HG03571 (cell line): ENCODE measurements around the gene NBEAL2.

Experiments
- ATAC-seq: cut with Tn5 transposase; IDR thresholded peaks from one replicate; pipeline ENCODE4 v1.9.1; 2021; ENCODE audit not compliant: unreplicated experiment

NBEAL2 gene

DNA sequence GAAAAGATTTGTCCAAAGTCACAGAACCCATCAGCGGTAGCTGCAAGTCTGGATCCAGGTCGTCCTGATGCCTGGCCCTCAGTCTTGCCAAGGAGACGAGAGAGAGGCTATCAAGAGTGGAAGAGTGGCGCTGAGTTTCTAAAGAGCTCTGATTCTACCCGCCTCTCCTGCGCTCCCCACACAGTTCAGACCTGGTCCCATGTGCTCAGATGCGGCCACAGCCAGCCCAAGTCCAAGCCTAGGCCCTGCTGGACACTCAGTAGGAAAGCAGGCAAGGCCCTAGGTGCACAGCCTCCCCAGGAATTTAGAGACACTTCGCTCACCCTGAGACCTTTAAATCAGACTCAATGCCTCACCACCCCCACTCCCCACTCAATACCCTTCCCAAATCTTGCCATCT lies 35.3 kb upstream of the NBEAL2 start:
- no peak for ATAC-seq

DNA sequence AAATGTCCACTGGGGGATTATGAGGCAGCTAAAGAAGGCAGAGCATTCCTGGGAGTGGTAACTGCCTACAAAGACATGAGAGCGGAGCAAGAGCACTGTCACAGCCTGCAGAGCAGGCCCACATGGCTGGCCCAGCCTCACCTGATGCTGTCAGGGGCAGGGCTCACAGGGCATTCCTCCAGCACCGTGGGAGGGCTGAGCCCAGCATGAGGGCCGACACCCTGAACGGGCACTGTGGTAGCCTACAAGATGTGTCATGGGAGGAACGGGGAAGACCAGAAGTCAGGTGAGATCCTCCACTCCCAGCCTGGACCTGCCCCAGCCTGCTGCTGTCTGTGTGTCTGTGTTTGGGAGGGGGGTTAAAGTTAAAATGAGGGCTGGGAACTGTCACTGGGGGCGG lies 33.0 kb upstream of the NBEAL2 start:
- no peak for ATAC-seq

GRCh38 chr3:46946856-46947545 lies 32.5 kb upstream of the NBEAL2 start:
- ATAC-seq = no peak

- ATAC-seq = no peak
These were observed 31.9 kb upstream of the NBEAL2 start for GRCh38 chr3:46947546-46947901.

- no peak for ATAC-seq
These were observed 31.3 kb upstream of the NBEAL2 start for GRCh38 chr3:46947981-46948791.

GRCh38 chr3:46948830-46949671 lies 30.4 kb upstream of the NBEAL2 start:
- no peak for ATAC-seq

GRCh38 chr3:46950177-46950576 lies 29.3 kb upstream of the NBEAL2 start:
- no peak for ATAC-seq

- ATAC-seq = no peak
These were observed 28.7 kb upstream of the NBEAL2 start for GRCh38 chr3:46950650-46951241.

DNA sequence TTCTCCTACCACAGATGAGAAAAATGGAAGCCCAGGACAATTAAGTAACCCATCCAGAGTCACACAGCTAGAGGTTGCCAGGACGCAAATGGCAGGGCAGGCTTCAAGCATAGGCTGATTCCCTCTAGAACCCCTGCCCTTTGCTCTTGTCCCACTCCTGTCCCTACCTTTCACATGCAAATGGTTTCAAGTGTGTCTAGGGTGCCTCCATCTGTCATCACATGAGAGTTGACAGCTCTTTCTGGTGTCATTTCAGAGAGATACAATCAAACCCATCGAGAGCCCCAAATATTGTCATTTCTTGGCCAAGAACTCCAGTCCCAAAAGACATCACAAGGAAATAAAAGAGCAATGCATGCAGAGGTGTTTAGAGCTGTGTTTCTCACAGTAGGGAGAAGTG lies 26.7 kb upstream of the NBEAL2 start:
- ATAC-seq = no peak

GRCh38 chr3:46953234-46954010 lies 26.0 kb upstream of the NBEAL2 start:
- no peak for ATAC-seq

- no peak for ATAC-seq
These were observed 25.3 kb upstream of the NBEAL2 start for GRCh38 chr3:46954178-46954577.

GRCh38 chr3:46955157-46955556 lies 24.3 kb upstream of the NBEAL2 start:
- no peak for ATAC-seq

DNA sequence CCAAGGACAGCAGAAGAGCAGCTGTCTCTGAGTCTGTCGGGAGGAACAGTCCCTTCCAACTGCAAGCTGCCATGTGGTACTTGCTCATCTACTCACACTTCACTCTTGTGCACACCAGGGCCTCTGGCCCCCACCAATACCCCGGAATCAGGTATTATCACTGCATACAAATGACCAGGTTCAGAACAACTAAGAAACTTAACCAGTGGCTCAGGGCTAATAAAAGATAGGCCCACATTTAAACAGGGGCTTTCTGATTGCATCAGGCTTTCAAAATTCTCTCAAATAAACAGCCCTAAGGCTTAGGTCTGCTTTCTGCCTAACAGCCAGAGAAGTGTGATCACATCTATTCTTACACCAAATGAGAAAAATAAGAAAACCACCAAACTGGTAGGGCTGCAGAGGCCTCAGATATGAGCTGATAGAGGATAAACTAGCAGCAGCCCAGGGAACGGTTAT lies 23.6 kb upstream of the NBEAL2 start:
- ATAC-seq = no peak

DNA sequence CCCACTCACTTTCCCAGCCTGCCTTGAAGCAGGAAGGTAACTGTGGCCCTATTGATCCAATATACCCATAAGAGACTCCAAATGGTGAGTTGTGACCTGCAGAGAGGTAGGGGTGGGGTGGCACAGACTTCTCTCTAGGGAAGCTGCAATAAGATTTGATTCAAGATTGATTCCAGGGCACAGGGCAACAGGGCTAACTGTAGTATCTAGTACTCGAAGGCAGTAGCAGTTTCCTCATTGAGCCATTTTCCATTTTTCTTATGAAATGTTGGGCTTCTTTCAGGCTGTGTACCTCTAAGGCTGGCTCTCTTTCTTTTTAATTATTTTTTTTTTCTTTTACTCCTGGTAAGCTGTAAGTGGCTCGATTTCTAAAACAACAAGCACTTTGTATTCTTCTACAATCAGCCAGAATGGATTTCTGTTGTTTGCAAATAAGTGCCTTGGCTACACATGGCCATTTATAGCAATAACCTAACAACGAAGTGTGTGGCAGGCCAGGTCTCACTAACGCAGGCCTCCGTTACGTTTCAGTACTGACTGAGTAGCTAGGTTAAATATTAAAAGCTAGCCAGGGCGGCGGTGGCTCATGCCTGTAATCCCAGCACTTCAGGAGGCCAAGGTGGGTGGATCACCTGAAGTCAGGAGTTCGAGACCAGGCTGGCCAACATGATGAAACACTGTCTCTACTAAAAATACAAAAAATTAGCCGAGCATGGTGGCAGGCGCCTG lies 22.2 kb upstream of the NBEAL2 start:
- ATAC-seq = no peak

DNA sequence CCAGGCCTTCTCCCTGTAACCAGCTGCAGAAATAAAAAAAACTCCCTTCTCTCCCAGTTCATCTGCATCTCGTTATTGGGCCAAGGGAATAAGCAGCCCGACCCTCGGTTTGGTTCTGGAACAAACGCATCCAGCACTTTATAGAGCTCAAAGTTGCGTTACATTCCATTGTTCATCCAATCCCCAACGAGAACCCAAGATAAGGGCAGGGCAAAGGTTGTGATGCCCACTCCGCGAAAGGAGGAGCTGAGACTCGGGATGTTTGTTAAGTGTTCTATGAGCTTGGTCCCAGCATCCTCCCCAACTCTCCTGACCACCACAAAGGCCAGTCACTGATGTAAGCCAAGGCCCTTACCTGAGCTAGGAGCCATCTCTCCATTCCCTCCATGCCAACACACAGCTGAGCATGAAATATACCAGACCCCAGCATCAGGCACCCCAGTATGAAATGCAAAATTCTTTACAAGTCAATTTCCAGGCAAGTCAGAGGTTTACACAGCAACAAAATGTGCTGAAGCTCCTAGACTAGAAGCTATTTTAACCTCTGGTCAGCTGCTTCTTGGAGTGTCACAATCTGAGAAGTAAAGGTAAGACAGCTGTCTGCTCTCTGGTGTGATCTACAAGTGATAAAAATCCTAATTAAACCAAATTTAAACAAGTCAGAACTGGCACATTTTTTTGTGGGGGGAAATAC lies 20.9 kb upstream of the NBEAL2 start:
- no peak for ATAC-seq

GRCh38 chr3:46959161-46959511 lies 20.3 kb upstream of the NBEAL2 start:
- ATAC-seq = no peak

GRCh38 chr3:46960081-46960701 lies 19.3 kb upstream of the NBEAL2 start:
- ATAC-seq = no peak

DNA sequence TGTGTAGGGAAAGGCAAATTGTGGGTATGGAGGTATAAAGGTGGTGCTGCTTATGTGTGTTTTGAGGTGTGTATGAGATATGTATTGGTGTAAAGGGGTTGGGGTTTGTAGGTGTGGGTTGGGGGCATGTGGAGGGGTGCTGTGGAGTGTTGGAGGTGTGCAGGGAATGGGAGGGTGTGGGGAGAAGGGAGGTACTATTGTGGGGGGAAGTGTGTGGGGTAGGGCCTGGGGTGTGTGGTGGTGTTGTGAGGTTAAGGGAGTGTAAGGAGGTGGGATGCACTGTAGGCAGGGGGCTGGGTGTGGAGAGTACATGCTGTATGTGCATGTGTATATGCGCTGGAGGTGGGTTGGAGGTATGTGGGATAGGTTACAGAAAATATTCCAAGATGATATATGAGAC lies 18.6 kb upstream of the NBEAL2 start:
- no peak for ATAC-seq

GRCh38 chr3:46962427-46962826 lies 17.0 kb upstream of the NBEAL2 start:
- ATAC-seq = no peak
